ENCODE measurements around the gene TMEM63A.

DNA sequence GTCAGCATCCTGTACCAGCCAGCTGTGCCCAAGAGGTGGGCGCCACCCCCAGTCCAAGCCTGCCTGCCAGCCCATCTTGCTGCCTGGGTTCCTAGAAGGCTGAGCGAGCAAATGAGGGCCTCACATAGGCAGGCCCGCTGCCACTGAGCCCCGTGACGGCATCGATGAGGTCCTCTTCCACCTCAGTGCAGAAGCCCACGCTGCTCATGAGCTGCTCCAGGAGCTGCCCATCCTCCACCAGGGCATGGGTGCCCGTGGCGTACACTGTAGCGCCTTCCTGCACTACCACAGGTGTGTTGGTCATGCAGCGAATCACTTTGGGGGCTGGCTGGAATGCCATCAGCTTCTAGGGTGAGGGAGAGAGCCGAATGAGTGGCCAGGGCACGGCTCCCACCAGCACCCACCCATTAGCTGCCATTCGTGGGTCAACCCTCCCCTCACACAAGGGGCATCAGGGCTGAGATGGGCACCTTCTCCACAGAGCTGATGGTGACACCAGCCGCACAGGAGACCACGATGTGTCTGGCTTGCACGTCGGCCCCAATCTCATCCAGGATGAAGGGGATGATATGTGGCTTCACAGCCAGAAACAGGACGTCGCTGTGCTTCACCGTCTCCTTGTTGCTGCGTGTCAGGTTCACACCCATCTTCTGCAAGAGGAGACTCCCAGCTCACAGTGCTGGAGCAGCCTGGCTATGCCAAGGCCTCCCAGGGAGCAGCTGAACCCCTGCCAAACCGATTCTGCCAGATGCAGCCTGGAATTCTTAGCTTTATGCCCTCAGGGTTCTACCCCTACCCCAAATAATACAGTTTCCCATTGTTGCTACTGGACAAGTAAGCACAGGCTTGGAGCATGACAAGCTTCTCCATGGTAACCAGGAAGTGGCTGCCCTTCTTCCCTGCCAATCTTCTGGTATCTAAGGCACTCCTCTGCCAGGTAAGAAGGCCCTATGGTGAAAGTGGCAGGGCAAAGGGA lies 39.8 kb upstream of the TMEM63A start:
- TF ChIP-seq, protein P1, sequence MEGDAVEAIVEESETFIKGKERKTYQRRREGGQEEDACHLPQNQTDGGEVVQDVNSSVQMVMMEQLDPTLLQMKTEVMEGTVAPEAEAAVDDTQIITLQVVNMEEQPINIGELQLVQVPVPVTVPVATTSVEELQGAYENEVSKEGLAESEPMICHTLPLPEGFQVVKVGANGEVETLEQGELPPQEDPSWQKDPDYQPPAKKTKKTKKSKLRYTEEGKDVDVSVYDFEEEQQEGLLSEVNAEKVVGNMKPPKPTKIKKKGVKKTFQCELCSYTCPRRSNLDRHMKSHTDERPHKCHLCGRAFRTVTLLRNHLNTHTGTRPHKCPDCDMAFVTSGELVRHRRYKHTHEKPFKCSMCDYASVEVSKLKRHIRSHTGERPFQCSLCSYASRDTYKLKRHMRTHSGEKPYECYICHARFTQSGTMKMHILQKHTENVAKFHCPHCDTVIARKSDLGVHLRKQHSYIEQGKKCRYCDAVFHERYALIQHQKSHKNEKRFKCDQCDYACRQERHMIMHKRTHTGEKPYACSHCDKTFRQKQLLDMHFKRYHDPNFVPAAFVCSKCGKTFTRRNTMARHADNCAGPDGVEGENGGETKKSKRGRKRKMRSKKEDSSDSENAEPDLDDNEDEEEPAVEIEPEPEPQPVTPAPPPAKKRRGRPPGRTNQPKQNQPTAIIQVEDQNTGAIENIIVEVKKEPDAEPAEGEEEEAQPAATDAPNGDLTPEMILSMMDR (IDR thresholded peaks at IDR 0.05) = no peak
- TF ChIP-seq ZFX (IDR thresholded peaks at IDR 0.05; ENCODE audit: borderline replicate concordance) = no peak
